Astrocyte of the cerebellum (primary cell): ENCODE results near the gene RREB1.

Experiments used
- DNase-seq: peaks from one replicate; pipeline ENCODE4 v3.0.0-alpha.2; 2011; ENCODE audit warnings: low read depth
- H3K4me3 ChIP-seq: 2 replicates; pipeline ENCODE4 v1.5.1; 2011; ENCODE audit warnings: mild to moderate bottlenecking, low read depth, low read length, moderate library complexity
- in situ Hi-C: cut with HindIII; loops from 2 replicates; pipeline ENCODE4 v1.10.0; 2017; ENCODE audit warnings: low sequenced_read_pairs
- TF ChIP-seq, protein P1 (sequence below): IDR thresholded peaks from 2 replicates; pipeline ENCODE4 v1.5.1; 2012; ENCODE audit warnings: low read length, low read depth, moderate library complexity, mild to moderate bottlenecking; ENCODE audit errors: missing control alignments

Gene RREB1

DNA sequence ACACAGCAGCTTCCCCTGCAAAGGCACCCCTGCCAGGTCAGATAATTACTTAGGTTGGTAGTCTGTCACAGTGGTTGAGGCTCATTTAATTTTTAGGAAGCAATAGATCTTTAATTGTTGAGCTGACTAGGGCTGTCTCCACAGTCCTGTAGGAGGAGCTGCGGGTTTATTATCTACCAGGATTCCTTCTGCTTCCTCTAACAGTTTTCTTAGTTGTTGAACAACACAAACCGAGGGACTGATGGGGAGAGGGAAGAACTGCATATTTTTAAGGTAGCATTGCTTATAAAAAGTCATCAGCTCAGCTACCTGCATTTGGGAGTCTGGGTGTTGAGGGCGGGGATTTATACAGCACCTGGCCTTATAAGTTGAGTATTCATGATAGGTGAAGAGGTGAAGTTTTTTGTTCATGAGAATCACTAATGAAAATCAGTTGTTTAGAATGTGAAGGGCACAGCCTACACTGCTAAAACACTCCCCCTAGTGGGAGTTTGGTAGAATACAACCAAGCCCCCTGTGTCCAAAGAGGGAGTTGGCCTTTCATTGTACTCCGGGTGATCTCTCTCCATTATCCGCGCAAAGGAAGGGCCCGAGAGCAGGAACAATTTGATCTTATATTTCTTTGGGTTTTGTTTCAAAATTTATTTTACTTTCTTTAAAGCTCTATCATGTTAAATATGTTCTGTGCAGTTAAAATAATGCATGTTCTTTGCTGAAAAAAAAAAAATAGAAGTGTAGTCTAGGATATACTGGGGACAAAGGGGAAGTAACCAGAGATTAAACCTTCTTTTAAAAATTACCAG lies 135.6 kb downstream of the RREB1 start:
- peak; percentile 45 for DNase-seq
- TF ChIP-seq, protein P1, sequence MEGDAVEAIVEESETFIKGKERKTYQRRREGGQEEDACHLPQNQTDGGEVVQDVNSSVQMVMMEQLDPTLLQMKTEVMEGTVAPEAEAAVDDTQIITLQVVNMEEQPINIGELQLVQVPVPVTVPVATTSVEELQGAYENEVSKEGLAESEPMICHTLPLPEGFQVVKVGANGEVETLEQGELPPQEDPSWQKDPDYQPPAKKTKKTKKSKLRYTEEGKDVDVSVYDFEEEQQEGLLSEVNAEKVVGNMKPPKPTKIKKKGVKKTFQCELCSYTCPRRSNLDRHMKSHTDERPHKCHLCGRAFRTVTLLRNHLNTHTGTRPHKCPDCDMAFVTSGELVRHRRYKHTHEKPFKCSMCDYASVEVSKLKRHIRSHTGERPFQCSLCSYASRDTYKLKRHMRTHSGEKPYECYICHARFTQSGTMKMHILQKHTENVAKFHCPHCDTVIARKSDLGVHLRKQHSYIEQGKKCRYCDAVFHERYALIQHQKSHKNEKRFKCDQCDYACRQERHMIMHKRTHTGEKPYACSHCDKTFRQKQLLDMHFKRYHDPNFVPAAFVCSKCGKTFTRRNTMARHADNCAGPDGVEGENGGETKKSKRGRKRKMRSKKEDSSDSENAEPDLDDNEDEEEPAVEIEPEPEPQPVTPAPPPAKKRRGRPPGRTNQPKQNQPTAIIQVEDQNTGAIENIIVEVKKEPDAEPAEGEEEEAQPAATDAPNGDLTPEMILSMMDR = peak; percentile 93
- no peak overlapping the region for H3K4me3 ChIP-seq
- in situ Hi-C loops = no loop called here

DNA sequence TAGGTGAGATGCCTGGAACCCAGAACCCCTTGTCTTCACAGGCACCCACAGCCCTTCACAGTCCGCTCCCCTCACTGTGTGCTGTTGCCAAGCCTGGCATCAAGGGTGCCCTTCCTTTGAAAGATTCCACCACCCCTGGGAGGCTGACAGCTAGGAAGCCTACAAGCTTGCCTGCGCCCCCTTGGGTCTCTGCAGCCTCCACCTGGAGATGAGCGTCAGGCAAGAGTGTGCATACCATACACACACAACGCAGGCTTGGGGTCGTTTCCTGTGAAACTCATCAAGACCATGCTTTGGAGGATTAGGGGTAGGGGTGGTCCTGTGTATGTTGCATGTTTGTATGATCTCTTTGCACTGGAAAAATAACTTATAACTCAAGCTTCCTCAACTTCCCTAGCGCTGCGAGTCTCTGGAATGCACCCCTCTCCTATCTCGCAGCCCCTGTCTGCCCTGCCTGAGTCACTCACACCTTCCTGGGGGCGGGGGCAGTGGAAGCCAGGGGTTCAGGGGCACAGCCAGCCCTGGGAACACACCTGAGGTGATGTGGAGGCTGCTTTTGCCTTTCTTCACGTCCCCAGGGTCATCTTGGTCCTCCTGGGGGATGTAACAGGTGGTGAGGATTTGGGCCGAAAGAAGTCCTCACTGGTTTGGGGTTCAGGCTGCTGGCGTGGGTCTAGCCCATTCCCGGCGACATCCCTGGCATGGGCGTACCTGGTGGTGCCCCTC lies 138.1 kb downstream of the RREB1 start:
- no peak for DNase-seq
- in situ Hi-C loops = no loop called here
- H3K4me3 ChIP-seq = no peak overlapping the region
- TF ChIP-seq, protein P1 = no peak

DNA sequence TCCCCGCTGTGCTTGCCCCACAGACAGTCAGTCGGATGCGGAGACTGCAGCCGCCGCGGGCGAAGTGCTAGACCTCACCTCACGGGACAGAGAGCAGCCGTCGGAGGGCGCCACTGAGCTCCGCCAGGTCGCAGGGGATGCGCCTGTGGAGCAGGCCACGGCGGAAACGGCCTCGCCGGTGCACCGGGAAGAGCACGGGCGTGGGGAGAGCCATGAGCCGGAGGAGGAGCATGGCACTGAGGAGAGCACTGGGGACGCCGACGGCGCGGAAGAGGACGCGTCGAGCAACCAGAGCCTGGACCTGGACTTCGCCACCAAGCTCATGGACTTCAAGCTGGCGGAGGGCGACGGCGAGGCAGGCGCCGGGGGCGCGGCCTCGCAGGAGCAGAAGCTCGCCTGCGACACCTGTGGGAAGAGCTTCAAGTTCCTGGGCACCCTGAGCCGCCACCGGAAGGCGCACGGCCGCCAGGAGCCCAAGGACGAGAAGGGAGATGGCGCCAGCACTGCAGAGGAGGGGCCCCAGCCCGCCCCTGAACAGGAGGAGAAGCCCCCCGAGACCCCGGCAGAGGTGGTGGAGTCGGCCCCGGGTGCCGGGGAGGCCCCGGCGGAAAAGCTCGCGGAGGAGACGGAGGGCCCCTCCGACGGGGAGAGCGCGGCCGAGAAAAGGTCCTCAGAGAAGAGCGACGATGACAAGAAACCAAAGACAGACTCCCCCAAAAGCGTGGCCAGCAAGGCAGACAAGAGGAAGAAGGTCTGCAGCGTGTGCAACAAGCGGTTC lies 138.8 kb downstream of the RREB1 start:
- no peak for DNase-seq
- in situ Hi-C loops = no loop called here

DNA sequence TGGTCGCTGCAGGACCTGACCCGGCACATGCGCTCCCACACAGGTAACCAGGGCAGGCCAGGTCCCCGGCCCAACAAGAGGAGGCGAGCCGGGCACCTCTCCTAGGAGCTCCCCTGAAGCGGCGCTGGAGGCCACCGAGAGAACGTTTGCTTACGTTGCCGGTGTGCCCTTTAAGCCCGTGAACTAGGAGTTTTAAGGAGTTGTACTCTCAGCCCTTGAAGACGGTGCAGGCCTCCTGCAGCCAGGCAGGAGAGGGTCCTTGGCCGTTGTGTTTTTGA lies 139.4 kb downstream of the RREB1 start:
- in situ Hi-C loops = no loop called here
- no peak for DNase-seq
- TF ChIP-seq, protein P1 = no peak
- no peak overlapping the region for H3K4me3 ChIP-seq

More for the DNA sequence above, 138.8 kb downstream of the RREB1 start:
- no peak overlapping the region for H3K4me3 ChIP-seq
- TF ChIP-seq, protein P1 = no peak

DNA sequence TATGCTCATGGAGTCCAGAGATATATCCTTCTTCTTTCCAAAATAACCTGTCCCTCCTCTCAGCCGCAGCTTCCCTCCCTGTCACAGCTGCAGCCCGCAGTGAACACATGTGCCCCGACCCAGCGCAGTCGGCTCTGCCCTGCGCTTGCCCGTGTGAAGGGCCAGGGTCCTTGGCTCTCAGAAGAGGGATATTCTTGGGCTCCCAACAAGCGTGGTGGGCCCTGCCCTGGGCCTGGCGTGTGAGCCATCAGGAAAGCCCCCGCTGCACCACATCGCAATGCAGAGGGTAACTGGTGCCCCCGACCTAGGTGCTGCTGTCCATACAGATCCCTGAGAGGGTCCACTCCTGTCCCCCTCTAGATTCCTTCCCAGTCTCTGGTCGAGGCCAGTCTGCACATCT lies 140.1 kb downstream of the RREB1 start:
- in situ Hi-C loops = no loop called here

DNA sequence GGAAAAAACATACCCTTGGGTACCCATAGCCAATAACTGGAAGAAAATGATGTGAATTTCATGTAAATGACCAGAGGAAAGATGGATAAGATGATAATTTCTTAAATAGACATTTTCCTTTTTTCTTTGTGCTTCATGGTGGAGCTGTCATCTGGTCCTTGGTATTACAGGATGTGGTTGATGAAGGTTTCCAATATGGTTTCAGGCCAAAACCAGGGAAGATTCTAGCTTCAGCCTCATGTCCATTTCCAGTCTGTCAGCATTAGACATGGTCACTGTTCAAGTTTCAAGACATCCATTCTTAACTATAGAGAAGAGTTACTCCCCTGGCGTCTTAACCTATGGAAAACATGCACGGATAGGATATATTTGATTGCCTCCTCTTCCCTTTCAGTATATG lies 141.6 kb downstream of the RREB1 start:
- DNase-seq = peak; percentile 27
- in situ Hi-C loops = no loop called here
- TF ChIP-seq, protein P1 = no peak
- H3K4me3 ChIP-seq = no peak overlapping the region

More for the DNA sequence above, 140.1 kb downstream of the RREB1 start:
- no peak for DNase-seq
- no peak overlapping the region for H3K4me3 ChIP-seq
- TF ChIP-seq, protein P1 = no peak
